ENCODE measurements around the gene FAM180B.

DNA sequence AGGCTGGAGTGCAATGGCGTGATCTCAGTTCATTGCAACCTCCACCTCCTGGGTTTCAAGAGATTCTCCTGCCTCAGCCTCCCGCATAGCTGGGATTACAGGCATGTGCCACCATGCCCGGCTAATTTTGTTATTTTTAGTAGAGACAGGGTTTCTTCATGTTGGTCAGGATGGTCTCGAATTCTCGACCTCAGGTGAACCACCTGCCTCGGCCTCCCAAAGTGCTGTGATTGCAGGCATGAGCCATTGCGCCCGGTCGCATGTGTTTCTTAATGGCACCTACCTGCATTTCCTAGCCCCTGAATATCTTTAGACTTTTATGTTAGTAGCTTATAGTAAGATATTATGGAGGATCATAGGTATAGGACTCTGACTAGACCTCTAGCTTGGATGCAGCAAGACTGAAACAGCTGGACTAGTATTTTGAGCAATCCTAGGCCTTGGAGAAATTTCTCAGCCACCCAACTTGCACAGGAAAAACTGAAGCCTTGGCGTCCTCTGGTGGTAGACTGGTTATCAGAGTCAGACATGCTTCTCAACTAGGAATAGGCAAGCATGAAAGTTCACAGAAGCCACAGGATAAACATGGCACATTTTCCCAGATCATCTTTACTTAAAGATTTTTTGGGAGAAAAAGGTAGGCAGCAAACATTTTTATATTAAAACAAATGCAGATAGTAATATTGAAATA is 30.4 kb downstream of the FAM180B start:
- TF ChIP-seq EZH2 (IDR thresholded peaks at IDR 0.05) (no peak), POLR2AphosphoS5 (IDR thresholded peaks at IDR 0.05; ENCODE audit: borderline replicate concordance, low read depth, low read length) (no peak), FOXP2 (optimal IDR thresholded peaks at IDR 0.05; ENCODE audit: control extremely low read depth, extremely low read length, insufficient read depth) (no peak)
